GM15510 (cell line): ENCODE data around the gene ZNF471.

Experiments used
- POLR2A ChIP-seq: IDR thresholded peaks from 3 replicates; pipeline ENCODE4 v1.6.1; 2011; ENCODE audit warnings: borderline replicate concordance; ENCODE audit not compliant: insufficient read length; ENCODE audit errors: extremely low read depth

The ZNF471 gene

DNA sequence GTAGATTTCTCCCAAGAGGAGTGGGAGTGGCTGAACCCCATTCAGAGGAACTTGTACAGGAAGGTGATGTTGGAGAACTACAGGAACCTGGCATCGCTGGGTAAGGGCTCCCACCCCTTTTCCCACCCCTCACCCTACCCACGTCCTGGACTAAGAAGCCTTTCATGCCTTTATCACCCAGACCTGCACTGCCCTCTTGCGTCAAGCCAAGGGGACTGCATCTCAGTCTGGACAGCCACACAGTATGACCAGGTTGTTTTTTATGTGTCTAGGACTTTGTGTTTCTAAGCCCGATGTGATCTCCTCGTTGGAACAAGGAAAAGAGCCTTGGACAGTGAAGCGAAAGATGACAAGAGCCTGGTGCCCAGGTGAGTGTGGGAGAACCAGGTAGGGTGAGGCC lies 39.9 kb downstream of the ZNF471 start:
- TF ChIP-seq POLR2A: no peak

DNA sequence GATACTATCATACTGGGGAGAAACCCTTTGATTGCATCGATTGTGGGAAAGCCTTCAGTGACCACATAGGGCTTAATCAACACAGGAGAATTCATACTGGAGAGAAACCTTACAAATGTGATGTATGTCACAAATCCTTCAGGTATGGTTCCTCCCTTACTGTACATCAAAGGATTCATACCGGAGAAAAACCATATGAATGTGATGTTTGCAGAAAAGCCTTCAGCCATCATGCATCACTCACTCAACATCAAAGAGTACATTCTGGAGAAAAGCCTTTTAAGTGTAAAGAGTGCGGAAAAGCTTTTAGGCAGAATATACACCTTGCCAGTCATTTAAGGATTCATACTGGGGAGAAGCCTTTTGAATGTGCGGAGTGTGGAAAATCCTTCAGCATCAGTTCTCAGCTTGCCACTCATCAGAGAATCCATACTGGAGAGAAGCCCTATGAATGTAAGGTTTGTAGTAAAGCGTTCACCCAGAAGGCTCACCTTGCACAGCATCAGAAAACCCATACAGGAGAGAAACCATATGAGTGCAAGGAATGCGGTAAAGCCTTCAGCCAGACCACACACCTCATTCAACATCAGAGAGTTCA lies 46.7 kb downstream of the ZNF471 start:
- TF ChIP-seq POLR2A: no peak

DNA sequence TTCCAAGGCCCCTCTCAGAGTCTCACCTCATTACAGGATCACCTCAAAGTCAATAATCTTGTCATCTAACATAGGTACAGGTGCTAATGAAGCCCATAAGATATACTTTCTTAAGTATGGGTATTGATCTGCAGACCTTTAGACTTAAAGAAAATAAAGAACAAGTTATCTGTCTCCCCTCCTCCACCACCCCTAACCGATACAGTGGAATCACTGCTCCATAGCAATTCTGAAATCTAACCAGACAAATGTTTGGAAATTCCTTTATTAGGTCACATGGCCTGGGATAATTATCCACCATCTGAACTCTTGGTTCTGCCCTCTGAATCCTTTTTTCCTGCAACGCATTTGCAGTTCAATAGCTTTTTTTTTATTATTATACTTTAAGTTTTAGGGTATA lies 55.1 kb downstream of the ZNF471 start:
- TF ChIP-seq POLR2A: no peak

DNA sequence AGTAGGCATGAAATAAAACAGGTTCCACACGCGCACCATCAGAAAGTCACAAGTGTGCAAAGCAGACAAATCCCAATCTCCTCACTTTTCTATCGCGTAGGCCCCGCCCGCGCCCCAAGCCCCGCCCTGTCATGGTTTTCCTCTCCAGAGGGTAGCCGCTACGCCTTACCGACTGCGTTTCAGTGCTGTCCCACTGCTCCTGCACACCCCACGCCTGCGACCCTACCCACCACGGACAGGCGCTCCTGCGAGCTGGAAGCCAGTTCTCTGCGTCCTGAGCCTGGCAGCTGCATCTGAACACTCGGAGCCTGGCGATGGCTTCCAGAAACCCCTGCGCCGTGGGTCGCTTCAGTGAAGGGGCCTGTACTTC lies 59.2 kb downstream of the ZNF471 start:
- TF ChIP-seq POLR2A: no peak

DNA sequence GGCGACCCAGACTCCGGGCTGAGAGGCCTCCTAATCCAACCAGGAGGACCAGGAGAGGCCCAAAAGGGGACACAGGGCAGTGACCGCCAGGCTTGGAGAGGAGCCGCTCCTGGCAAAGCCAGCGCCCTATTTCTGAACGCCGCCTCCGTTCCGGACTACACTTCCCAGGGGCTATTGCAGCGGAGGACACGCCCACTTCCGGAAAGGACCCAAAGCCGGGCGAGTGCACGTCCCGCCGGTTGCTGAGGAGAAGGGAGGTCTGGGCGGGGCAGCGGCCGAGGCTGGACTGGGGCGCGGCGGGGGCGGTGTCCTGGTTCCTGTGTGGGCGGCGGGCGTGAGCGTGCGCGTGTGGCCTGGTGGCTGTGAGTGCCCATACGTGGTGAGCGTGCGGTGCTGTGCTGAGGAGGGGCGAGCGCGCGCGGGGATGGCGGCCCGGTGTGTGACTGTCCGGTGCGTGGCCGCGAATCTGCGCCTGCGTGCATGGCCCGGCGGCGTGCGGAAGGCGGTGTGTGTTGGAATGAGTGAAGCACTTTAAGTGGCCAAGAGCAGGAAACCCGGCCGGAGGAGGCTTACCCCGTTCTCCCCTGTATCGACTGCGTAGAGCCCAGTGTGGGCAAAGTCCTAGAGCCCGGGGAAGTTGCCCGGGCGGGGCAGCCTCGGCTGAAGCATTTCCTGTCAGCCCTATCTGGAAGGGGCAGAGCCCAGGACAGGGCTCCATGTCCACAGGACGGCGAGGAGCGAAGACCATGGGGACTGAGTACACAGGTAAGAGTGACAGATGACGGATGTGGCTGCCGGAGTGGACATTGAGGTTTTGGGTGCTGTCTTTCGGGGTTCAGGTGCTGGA lies 59.8 kb downstream of the ZNF471 start, which contains the start of gene ZNF470:
ZNF470 (plus strand) TSS at position 195 of the 847 bp plus-strand sequence. CDS start 2,844 bp downstream, outside the sequence.
- peak; percentile 43 for TF ChIP-seq POLR2A

DNA sequence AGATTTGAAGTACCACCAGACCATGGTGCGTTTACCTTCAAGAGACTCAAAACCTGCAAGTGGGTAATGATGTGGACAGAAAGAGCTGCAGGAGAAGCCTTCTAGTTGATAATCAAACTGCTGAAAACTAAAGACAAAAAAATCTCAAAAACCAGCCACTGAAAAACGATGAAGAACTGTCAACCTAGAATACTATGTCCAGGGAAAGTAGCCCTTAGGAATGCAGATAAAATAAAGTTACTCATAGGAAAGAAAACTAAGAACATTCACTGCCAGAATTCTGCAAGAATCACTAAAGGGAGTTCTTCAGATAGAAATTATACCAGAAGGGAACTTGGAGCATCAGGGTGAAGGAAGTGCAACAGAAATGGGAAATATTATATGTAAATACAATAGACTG lies 64.9 kb downstream of the ZNF471 start:
- TF ChIP-seq POLR2A: no peak

DNA sequence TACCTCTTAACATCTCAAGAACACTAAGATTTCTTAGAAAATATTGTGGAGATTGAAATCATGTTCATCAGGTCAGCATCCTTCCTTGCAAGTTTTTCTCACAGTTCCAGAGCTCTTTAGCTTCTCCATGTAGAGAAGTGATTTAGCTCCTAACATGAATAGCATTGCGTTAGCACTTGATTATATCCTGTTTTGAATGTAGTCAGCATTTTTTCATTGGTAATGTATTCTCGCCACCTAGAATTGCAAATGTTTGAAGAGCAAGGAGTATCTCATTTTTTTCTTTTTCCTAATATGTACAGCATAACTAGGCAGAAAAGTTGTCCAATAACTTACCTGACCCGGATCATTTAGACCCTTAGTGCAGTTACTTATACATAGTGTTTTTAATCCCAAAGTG lies 66.3 kb downstream of the ZNF471 start:
- no peak for TF ChIP-seq POLR2A

DNA sequence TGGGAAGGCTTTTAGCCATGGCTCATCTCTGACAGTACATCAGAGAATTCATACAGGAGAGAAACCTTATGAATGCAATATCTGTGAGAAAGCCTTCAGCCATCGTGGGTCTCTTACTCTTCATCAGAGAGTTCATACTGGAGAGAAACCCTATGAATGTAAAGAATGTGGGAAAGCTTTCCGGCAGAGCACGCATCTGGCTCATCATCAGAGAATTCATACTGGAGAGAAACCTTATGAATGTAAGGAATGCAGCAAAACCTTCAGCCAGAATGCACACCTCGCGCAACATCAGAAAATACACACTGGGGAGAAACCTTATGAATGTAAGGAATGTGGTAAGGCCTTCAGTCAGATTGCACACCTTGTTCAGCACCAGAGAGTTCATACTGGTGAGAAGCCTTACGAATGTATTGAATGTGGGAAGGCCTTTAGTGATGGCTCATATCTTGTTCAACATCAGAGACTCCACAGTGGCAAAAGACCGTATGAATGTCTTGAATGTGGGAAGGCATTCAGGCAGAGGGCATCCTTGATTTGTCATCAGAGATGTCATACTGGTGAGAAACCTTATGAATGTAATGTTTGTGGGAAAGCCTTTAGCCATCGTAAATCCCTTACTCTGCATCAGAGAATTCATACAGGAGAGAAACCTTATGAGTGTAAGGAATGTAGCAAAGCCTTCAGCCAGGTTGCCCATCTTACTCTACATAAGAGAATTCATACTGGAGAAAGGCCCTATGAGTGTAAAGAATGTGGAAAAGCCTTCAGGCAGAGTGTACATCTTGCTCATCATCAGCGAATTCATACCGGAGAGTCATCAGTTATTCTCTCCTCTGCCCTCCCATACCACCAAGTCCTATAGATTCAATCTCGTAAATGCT lies 70.3 kb downstream of the ZNF471 start:
- no peak for TF ChIP-seq POLR2A
